IMR-90 (cell line): ENCODE results near the gene CDIP1.

ENCODE experiments used
- BHLHE40 ChIP-seq: fragments of 150-350 bp; IDR thresholded peaks from 2 replicates; pipeline ENCODE4 v1.6.1; 2016; ENCODE audit warnings: mild to moderate bottlenecking, low read depth, low read length
- CEBPB ChIP-seq: IDR thresholded peaks from 2 replicates; pipeline ENCODE4 v1.6.1; 2012; ENCODE audit warnings: low read depth, low read length, improper control_type of control experiment
- CTCF ChIP-seq: conservative IDR thresholded peaks from 2 replicates; pipeline ENCODE4 v1.5.1; 2012; ENCODE audit warnings: mild to moderate bottlenecking, low read depth, low read length, improper control_type of control experiment
- FOS ChIP-seq: fragments of 150-350 bp; IDR thresholded peaks from 2 replicates; pipeline ENCODE4 v1.6.1; 2016; ENCODE audit warnings: low read depth, low read length
- MAFK ChIP-seq: IDR thresholded peaks from 2 replicates; pipeline ENCODE4 v1.6.1; 2012; ENCODE audit warnings: low read depth, low read length, improper control_type of control experiment
- MXI1 ChIP-seq: IDR thresholded peaks from 2 replicates; pipeline ENCODE4 v1.6.1; 2012; ENCODE audit warnings: low read depth, mild to moderate bottlenecking, low read length, moderate library complexity, borderline replicate concordance
- NFE2L2 ChIP-seq: fragments of 150-350 bp; IDR thresholded peaks from 2 replicates; pipeline ENCODE4 v1.6.1; 2016; ENCODE audit warnings: low read depth, mild to moderate bottlenecking, low read length
- POLR2A ChIP-seq: IDR thresholded peaks from 2 replicates; pipeline ENCODE4 v1.6.1; 2012; ENCODE audit warnings: mild to moderate bottlenecking, low read depth, low read length
- RAD21 ChIP-seq: IDR thresholded peaks from 2 replicates; pipeline ENCODE4 v1.6.1; 2012; ENCODE audit warnings: low read length, improper control_type of control experiment
- RCOR1 ChIP-seq: IDR thresholded peaks from 2 replicates; pipeline ENCODE4 v1.6.1; 2012; ENCODE audit warnings: mild to moderate bottlenecking, low read length, improper control_type of control experiment; ENCODE audit not compliant: insufficient replicate concordance
- RFX5 ChIP-seq: IDR thresholded peaks from 2 replicates; pipeline ENCODE4 v1.8.0; 2012; ENCODE audit warnings: low read depth, mild to moderate bottlenecking, low read length, moderate library complexity
- SMC3 ChIP-seq: fragments of 150-350 bp; IDR thresholded peaks from 2 replicates; pipeline ENCODE4 v1.6.1; 2016; ENCODE audit warnings: low read depth, mild to moderate bottlenecking, antibody characterized with exemption, low read length, moderate library complexity
- USF2 ChIP-seq: fragments of 150-350 bp; IDR thresholded peaks from 2 replicates; pipeline ENCODE4 v1.6.1; 2017; ENCODE audit warnings: mild to moderate bottlenecking, antibody characterized with exemption, low read length, low read depth

- TF ChIP-seq CTCF: no peak
- TF ChIP-seq POLR2A: no peak
- no peak for TF ChIP-seq MXI1
- no peak for TF ChIP-seq MAFK
- no peak for TF ChIP-seq USF2
- TF ChIP-seq RAD21: no peak
- no peak for TF ChIP-seq NFE2L2
- no peak for TF ChIP-seq SMC3
- no peak for TF ChIP-seq CEBPB
- TF ChIP-seq BHLHE40: no peak
- TF ChIP-seq FOS: no peak
- no peak for TF ChIP-seq RFX5
- no peak for TF ChIP-seq RCOR1
Measured at GRCh38 chr16:4513086-4513860, 25.3 kb downstream of the CDIP1 start.
